Upper lobe of left lung (tissue), 6 donors: ENCODE data around the gene IVD. TPM values are rescaled to one million over a fixed set of nuclear protein-coding genes. Genes with fewer than 3 reads are reported as not detected.

Experiments used
- ATAC-seq, 2 donors: fragments of 200-7000 bp; cut with Tn5 transposase; one replicate each; pipeline ENCODE4 v1.9.1; 2022; ENCODE audit warnings: mild to moderate bottlenecking in 2 of 2, moderate library complexity in 2 of 2; ENCODE audit not compliant: low FRiP score in 2 of 2
- DNase-seq, 2 donors: peaks; one replicate each; pipeline ENCODE4 v3.0.0-alpha.2; 2019 to 2020
- H3K27ac ChIP-seq, 4 donors: fragments of 200-600 bp; sonication (generic); one replicate each; pipeline ENCODE4 v1.5.1; 2016 to 2019
- H3K27me3 ChIP-seq, 4 donors: fragments of 200-600 bp; sonication (generic); one replicate each; pipeline ENCODE4 v1.5.1; 2017 to 2019
- H3K36me3 ChIP-seq, 4 donors: fragments of 200-600 bp; sonication (generic); one replicate each; pipeline ENCODE4 v1.5.1; 2016 to 2019
- H3K4me1 ChIP-seq, 4 donors: fragments of 200-600 bp; sonication (generic); one replicate each; pipeline ENCODE4 v1.5.1; 2018 to 2019
- H3K4me3 ChIP-seq, 4 donors: fragments of 200-600 bp; sonication (generic); one replicate each; pipeline ENCODE4 v1.5.1; 2017 to 2019; ENCODE audit warnings: mild to moderate bottlenecking in 2 of 4, moderate library complexity in 1 of 4
- H3K9me3 ChIP-seq, 4 donors: fragments of 200-600 bp; sonication (generic); one replicate each; pipeline ENCODE4 v1.5.1; 2018 to 2019
- EP300 ChIP-seq, 4 donors: sonication (generic); formaldehyde crosslinking; IDR thresholded peaks; one replicate each; pipeline ENCODE4 v1.5.1; 2017; ENCODE audit warnings: antibody characterized with exemption in 4 of 4, control low read depth in 2 of 4
- POLR2A ChIP-seq, 4 donors: fragments of 450-650 bp; IDR thresholded peaks; one replicate each; pipeline ENCODE4 v1.5.1; 2016 to 2017; ENCODE audit warnings: antibody characterized with exemption in 4 of 4, mild to moderate bottlenecking in 2 of 4
- POLR2AphosphoS5 ChIP-seq, 2 donors: sonication (generic); formaldehyde crosslinking; IDR thresholded peaks; one replicate each; pipeline ENCODE4 v1.5.1; 2017; ENCODE audit warnings: antibody characterized with exemption in 2 of 2
- WGBS, 2 donors: methylation state at CpG; one replicate each; pipeline ENCODE4 v1.1.5; 2017 to 2018; 5-methylcytosine and 5-hydroxymethylcytosine counted together
- total RNA-seq, 6 donors: library from RNA; depleted of rRNA in 4 of 6; stranded (reverse); fragments of >200 nt in 4 of 6; gene quantifications; one replicate each; pipeline versions ENCODE4 v1.1.0 to v1.2.1, GENCODE V29; 2016 to 2021
- TF ChIP-seq, protein P1 (sequence below), 6 experiments: fragments of 450-650 bp in 4 of 6; fragments of 200-600 bp in 2 of 6; sonication (generic) in 2 of 6; IDR thresholded peaks; one replicate each; pipeline ENCODE4 v1.5.1; 2016 to 2019; ENCODE audit warnings: antibody characterized with exemption in 6 of 6
- donor health status: DM: no; HTN: no; CAD: no; lungs with moderate emphysema.
- donor health status: DM: no; HTN: yes; CAD: no; lungs with severe emphysema.

IVD gene
- total RNA-seq, 6 donors from 2014 or later, result 68.1 to 112 (median 94.5) TPM

DNA sequence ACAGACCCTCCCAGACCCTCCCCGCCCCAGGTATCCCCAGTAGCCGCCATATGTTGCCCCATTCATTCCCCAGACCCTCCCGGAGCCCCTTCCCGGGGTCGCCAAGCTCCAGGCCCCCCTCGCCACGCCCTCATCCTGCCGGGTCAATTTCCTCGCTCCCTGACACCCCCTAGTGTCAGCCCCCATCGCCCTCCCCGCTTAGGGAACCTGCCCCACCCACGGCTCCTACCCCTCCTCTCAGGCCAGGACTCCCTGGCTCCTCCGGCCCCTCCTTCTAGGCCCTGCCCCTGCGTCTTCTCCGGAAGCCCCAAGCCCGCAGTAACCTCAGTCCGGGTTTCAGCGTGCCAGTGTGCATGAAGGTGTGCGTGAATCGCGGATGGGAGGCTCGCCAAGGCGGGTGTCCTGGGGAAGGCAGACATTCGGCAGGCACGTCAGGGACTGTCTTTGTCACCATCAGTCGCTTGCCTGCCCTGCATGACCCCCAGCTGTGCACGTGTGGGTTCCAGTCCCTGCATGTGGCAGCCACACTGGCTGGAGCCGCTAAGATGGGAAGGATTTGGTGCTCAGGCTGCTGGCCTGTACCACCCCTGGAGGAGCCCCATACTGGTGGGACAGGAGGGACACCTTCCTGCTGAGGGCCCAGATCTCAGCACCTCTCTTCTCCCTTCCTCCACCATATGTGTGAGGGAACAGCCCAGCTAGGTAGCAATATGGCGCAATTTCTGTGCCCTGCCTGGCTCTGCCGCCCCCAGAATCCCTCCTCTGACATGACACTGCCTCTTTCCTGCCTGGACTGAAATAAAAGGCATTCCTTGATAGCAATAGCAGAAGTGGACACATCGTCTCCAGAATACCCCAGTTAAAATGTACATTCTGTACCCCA is 46.9 kb upstream of the IVD start:
- H3K9me3 ChIP-seq, result no peaks in the 10 kb centered on the region
- peak in 1 of 2 donors; percentile 9 for ATAC-seq
- H3K27me3 ChIP-seq, result no peaks in the 10 kb centered on the region
- no peak overlapping the region for H3K27ac ChIP-seq
- H3K4me1 ChIP-seq, result peaks cover 9 to 19% (median 16%) of the 10 kb centered on the region in 4 donors
- TF ChIP-seq, protein P1, sequence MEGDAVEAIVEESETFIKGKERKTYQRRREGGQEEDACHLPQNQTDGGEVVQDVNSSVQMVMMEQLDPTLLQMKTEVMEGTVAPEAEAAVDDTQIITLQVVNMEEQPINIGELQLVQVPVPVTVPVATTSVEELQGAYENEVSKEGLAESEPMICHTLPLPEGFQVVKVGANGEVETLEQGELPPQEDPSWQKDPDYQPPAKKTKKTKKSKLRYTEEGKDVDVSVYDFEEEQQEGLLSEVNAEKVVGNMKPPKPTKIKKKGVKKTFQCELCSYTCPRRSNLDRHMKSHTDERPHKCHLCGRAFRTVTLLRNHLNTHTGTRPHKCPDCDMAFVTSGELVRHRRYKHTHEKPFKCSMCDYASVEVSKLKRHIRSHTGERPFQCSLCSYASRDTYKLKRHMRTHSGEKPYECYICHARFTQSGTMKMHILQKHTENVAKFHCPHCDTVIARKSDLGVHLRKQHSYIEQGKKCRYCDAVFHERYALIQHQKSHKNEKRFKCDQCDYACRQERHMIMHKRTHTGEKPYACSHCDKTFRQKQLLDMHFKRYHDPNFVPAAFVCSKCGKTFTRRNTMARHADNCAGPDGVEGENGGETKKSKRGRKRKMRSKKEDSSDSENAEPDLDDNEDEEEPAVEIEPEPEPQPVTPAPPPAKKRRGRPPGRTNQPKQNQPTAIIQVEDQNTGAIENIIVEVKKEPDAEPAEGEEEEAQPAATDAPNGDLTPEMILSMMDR (IDR thresholded peaks at IDR 0.05), result no peak
- TF ChIP-seq POLR2A (IDR thresholded peaks at IDR 0.05) (no peak), POLR2AphosphoS5 (IDR thresholded peaks at IDR 0.05) (no peak), EP300 (IDR thresholded peaks at IDR 0.05) (no peak)
- no peaks in the 10 kb centered on the region for H3K36me3 ChIP-seq
- DNase-seq, result no peak
- peak overlapping the region; percentile 18 to 63 (median 54) for H3K4me3 ChIP-seq
- WGBS, 2 donors, result 17 to 18% methylated on average over 13 to 14 of the region's 31 CpGs

DNA sequence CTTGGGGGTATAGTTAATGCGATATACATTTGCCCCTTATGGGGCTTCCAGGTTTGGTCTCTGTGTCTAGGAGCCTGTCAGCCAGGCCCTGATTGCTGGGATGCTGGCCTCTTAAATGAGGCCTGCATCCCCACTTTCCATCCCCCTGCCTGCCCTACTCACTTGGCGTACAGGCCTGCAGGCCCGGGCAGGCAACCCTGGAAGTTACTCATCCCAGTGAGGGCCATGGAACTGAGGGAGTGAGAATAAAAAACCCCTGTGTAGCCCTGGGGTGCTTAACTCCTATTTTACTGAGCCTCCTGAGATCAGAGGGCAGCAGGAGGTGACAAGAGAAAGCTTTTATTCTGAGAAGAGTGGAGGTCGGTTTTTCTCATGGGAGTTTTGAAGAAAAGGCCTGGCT is 45.6 kb upstream of the IVD start:
- Histone ChIP-seq H3K27ac (no peak overlapping the region), H3K36me3 (no peaks in the 10 kb centered on the region), H3K9me3 (no peaks in the 10 kb centered on the region), H3K27me3 (no peaks in the 10 kb centered on the region), H3K4me1 (peaks cover 9 to 19% (median 15%) of the 10 kb centered on the region in 4 donors), H3K4me3 (no peak overlapping the region)
- WGBS, 2 donors, result 84 to 93% methylated on average over 4 of the region's 4 CpGs
- no peak for DNase-seq
- TF ChIP-seq POLR2A (IDR thresholded peaks at IDR 0.05) (no peak), POLR2AphosphoS5 (IDR thresholded peaks at IDR 0.05) (no peak), EP300 (IDR thresholded peaks at IDR 0.05) (no peak)
- TF ChIP-seq, protein P1 (IDR thresholded peaks at IDR 0.05), result no peak
- no peak for ATAC-seq

DNA sequence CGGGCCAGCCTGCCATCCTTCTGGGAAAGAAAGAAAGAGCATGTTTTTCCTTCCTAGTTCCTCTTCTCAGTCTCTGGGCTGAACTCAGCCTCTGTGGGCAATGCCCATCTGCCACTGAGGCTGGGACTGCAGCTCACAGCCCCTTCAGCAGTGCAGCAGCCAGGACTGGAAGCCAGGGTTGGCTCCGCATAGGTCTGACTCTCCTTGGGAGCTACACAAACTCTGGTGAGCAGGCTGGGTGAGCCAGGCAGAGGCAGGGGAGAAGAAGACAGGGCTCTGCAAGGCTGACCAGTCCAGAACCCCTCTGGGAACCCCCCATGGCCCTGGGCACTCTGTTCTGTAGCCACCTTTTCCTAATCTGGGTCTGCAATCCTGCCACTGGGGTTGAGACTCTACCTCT is 44.0 kb upstream of the IVD start:
- no peak for DNase-seq
- Histone ChIP-seq H3K9me3 (no peaks in the 10 kb centered on the region), H3K36me3 (no peaks in the 10 kb centered on the region), H3K27me3 (no peaks in the 10 kb centered on the region), H3K27ac (no peak overlapping the region), H3K4me3 (no peak overlapping the region), H3K4me1 (peaks cover 9 to 19% (median 15%) of the 10 kb centered on the region in 4 donors)
- TF ChIP-seq, protein P1 (IDR thresholded peaks at IDR 0.05), result no peak
- no peak for TF ChIP-seq POLR2A (IDR thresholded peaks at IDR 0.05)
- no peak for TF ChIP-seq EP300 (IDR thresholded peaks at IDR 0.05)
- no peak for TF ChIP-seq POLR2AphosphoS5 (IDR thresholded peaks at IDR 0.05)
- WGBS, 2 donors, result 86 to 100% methylated on average over 1 to 2 of the region's 2 CpGs
- no peak for ATAC-seq

DNA sequence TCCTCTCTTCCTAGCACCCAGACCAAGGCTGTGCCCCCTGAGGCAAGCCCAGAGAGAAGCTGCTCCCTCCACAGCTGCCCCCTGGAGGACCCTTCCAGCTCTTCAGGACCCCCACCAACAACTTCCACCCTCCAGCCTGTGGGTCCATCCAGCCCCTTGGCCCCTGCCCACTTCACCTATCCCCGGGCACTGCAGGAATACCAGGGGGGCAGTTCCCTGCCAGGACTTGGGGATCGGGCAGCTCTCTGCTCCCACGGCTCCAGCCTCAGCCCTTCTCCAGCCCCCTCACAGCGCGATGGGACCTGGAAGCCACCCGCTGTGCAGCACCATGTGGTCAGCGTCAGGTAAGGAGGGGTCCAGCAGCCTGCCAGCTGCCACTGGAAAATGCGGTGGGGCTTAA is 42.0 kb upstream of the IVD start:
- no peaks in the 10 kb centered on the region for H3K9me3 ChIP-seq
- DNase-seq (peak in 1 of 2 donors; percentile 64), ATAC-seq (no peak)
- WGBS, 2 donors, result 84 to 90% methylated on average over 7 to 8 of the region's 8 CpGs
- no peak overlapping the region for H3K4me3 ChIP-seq
- H3K4me1 ChIP-seq, result peaks cover 16 to 21% (median 19%) of the 10 kb centered on the region in 4 donors
- TF ChIP-seq POLR2AphosphoS5 (IDR thresholded peaks at IDR 0.05) (no peak), EP300 (IDR thresholded peaks at IDR 0.05) (no peak), POLR2A (IDR thresholded peaks at IDR 0.05) (no peak)
- TF ChIP-seq, protein P1 (IDR thresholded peaks at IDR 0.05), result no peak
- H3K27ac ChIP-seq, result no peak overlapping the region
- H3K27me3 ChIP-seq, result no peaks in the 10 kb centered on the region
- no peaks in the 10 kb centered on the region for H3K36me3 ChIP-seq
